GM19035 (cell line): ENCODE data around the gene CREB1.
"Not testable (repeated sequence)": the region's sequence is repeated elsewhere in the genome, so short reads cannot be mapped to it uniquely, and the experiment has no call there.

Experiments
- ATAC-seq: cut with Tn5 transposase; IDR thresholded peaks from one replicate; pipeline ENCODE4 v1.9.1; 2021; ENCODE audit not compliant: unreplicated experiment

Gene CREB1

GRCh38 chr2:207614824-207615223 is 85.1 kb downstream of the CREB1 start:
- ATAC-seq = no peak

GRCh38 chr2:207616185-207616584 is 86.4 kb downstream of the CREB1 start:
- no peak for ATAC-seq

DNA sequence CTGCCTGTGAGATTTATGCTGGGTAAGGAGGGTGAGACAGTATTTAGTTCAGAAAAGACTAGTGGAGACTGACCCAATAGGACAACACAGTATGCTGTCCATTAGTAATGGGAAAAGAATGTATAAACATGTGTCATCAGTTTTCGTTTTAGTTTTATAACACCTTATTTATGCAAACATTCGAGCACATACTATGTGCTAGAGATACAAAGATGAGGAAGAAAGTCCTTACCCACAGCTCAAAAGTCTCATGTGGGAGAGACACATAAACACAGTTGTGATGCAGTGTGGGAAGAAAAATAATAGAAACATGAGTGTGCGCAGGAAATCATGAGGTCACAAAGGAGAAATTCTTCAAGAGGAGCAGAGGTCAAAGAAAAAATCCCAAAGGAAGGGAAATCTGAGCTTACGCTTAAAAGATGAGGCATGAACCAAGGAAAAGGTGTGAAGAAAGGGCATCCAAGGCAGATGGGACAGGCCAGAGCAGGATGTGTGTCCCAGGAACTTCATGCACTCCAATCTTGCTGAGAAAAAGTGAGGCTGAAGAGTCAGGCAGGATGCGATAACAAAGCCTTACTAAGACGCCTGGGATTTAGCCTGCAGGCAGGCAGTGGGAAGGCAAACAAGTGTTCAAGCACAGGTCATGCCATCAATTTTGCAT is 87.4 kb downstream of the CREB1 start:
- ATAC-seq = no peak

- ATAC-seq = peak; percentile 38
Observed at GRCh38 chr2:207619764-207620203, 90.0 kb downstream of the CREB1 start.

DNA sequence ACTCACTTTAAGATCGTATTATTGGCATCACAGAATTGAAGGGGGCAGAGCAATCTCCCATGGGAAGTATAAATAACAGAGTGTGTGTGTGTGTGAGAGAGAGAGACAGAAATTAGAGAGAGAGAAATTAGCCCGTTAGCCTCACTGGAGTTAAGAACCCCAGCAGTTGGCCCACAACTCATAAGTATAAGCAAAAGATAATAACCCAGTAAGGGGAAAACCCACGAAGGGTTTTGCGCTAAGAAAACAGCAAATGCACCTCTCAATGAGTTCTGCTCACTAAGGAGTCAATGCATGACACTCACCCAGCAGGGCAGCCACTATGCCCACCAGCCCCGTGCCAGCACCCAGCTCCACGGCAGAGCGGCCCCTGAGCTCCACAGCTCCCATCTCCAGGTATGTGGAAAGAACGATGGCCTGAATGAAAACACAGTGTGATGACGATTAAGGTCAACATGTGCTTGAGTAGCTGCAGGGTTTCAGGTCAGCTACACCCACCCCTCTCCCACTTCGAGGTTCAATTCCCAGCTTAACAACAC is 91.8 kb downstream of the CREB1 start:
- no peak for ATAC-seq

DNA sequence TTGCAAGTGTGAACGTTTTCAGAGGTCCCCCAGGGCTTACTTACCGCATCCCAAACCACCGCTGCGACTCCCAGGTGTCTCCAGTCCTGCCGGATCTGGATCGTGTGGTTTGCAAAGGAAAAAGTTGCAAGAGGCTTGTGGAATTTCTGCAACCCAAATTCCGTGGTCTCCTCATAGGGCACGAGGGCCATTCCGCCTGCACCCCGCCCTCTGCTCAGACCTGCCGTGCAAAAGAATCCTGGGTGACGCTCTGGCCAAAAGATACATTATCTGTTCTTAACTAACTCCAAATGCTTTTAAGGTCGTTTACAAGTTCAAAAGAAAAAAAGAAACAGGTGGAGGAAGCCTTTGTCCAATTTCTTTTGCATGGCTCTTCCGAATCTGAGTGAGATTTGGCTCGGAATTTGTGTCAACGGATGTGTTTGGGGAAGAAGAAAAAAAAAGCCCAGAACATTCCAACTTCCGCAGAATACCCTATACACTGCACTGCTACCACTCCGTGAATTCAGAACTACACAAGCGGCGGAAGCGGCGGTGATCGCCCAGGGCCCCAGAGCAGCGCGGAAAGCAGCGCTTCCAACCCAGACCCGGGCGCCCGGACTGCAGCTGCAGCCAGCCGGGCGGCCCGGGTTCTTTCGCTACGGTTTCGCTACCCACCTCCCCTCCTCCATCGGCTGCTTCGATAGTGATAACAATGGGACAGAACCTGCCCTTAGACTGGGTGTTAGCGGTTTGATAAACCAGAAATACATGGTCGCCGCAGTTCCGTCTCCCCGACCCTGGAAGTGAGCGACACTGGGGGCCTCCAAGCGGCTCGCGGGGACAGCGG is 94.6 kb downstream of the CREB1 start:
- ATAC-seq = peak; percentile 41

GRCh38 chr2:207625014-207625907 is 95.5 kb downstream of the CREB1 start, which contains the start of gene METTL21A:
Gene METTL21A, minus strand, starts transcription at chr2:207625394. Its CDS starts 1,019 bp downstream, at chr2:207624375.
- peak; percentile 65 for ATAC-seq

GRCh38 chr2:207629553-207629952 is 99.8 kb downstream of the CREB1 start:
- no peak for ATAC-seq

DNA sequence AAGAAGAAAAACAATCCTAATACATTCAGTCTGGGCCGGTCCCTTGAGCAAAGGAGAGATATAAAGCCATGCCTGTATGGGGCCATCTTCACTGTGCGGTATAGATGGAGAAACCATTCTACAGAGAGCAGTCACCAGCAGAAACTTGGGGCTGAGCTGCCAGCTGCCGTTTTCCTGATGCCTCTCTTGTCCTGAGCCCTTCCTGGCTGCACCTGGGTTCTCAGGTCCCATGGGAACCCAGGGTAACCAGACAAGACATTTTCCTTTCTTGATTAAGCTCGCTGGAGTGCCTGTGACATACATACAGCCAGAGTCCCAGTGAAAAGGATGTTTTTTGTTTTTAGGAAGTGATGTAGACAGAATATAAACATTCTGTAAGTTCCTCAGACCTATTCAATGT is 100.7 kb downstream of the CREB1 start:
- ATAC-seq = no peak

- no peak for ATAC-seq
Observed at GRCh38 chr2:207632575-207633493, 103.1 kb downstream of the CREB1 start.

DNA sequence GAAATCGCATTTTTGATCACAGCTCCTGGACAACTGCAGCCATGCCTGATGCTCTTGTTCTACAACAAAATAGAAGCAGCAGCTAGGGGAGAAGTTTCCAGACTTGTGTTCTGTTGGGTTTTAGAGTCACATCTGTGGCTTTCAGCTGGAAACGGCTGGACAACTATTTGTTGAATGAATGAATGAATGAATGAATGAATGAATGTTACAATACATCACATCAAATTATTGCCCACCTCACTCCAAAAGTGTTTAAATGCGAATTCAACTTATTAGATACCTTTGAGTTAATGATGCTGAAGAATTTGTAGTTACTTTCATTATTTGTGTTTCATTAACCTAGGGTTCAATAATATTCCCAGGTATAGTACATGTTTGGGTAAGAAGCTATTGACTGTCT is 103.9 kb downstream of the CREB1 start:
- no peak for ATAC-seq

- no peak for ATAC-seq
Observed at GRCh38 chr2:207635468-207636200, 105.9 kb downstream of the CREB1 start.

- ATAC-seq = not testable (repeated sequence)
Observed at GRCh38 chr2:207639288-207639687, 109.5 kb downstream of the CREB1 start.

- no peak for ATAC-seq
Observed at GRCh38 chr2:207640160-207640559, 110.4 kb downstream of the CREB1 start.

DNA sequence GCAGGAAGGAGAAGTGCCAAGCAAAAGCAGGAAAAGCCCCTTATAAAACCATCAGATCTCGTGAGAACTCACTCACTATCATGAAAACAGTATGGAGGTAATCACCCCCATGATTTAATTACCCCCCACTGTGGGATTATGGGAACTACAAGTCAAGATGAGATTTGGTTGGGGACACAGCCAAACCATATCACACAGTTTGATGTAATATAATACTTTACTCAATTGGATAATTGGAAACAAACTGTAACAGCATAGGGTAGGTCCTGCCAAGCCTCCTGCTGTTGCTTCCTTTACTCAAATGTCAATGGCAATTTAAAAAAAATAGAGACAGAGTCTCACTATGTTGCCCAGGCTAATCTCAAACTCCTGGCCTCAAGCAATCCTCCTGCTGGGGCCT is 110.9 kb downstream of the CREB1 start:
- no peak for ATAC-seq

DNA sequence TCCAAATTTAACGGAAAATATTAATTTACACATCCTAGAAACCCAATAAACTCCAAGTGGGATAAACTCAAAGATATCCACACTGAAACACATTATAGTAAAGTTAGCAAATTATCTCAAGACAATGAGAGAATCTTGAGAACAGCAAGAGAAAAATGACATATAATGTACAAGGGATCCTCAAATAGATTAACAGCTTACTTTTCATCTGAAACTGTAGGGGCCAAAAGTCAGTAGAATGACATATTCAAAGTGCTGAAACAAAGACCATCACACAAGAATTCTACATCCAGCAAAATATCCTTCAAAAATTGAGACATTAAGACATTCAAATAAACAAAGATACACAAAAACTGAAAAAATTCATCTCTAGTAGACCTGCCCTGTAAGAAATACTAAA is 114.1 kb downstream of the CREB1 start:
- ATAC-seq = no peak

- ATAC-seq = not testable (repeated sequence)
Observed at GRCh38 chr2:207646582-207646981, 116.8 kb downstream of the CREB1 start.
